GM19438 (cell line): Measurements from ENCODE around the gene CDHR5.

Experiments used
- ATAC-seq: cut with Tn5 transposase; IDR thresholded peaks from one replicate; pipeline ENCODE4 v1.9.1; 2021; ENCODE audit warnings: low read depth; ENCODE audit not compliant: unreplicated experiment

CDHR5 gene

GRCh38 chr11:612201-612960 is 12.4 kb downstream of the CDHR5 start:
- no peak for ATAC-seq

GRCh38 chr11:611001-611996 is 13.5 kb downstream of the CDHR5 start:
- no peak for ATAC-seq

- no peak for ATAC-seq
Observed at GRCh38 chr11:610146-610801, 14.5 kb downstream of the CDHR5 start.

GRCh38 chr11:609341-609811 is 15.4 kb downstream of the CDHR5 start:
- no peak for ATAC-seq

GRCh38 chr11:608791-609251 is 15.9 kb downstream of the CDHR5 start:
- no peak for ATAC-seq

- ATAC-seq, result no peak
Observed at GRCh38 chr11:607971-608659, 16.6 kb downstream of the CDHR5 start.

GRCh38 chr11:607020-607780 is 17.6 kb downstream of the CDHR5 start:
- no peak for ATAC-seq

GRCh38 chr11:606245-606644 is 18.5 kb downstream of the CDHR5 start:
- ATAC-seq, result no peak

GRCh38 chr11:605286-606129 is 19.2 kb downstream of the CDHR5 start:
- no peak for ATAC-seq

- no peak for ATAC-seq
Observed at GRCh38 chr11:603154-603553, 21.6 kb downstream of the CDHR5 start.

- ATAC-seq, result no peak
Observed at GRCh38 chr11:601573-602245, 23.0 kb downstream of the CDHR5 start.

GRCh38 chr11:598005-598680 is 26.6 kb downstream of the CDHR5 start:
- ATAC-seq, result no peak

GRCh38 chr11:597166-597725 is 27.5 kb downstream of the CDHR5 start:
- ATAC-seq, result no peak

GRCh38 chr11:596374-596773 is 28.4 kb downstream of the CDHR5 start:
- ATAC-seq, result no peak

GRCh38 chr11:595400-595799 is 29.4 kb downstream of the CDHR5 start:
- ATAC-seq, result no peak

GRCh38 chr11:593347-593746 is 31.4 kb downstream of the CDHR5 start:
- ATAC-seq, result no peak

GRCh38 chr11:592918-593317 is 31.8 kb downstream of the CDHR5 start:
- no peak for ATAC-seq
